MM.1S (cell line): ENCODE data around the gene ANKK1.

Source experiments
- EZH2 ChIP-seq: fragments of 300-600 bp; sonication (generic); optimal IDR thresholded peaks from 2 replicates; pipeline ENCODE3; 2017; ENCODE audit warnings: low read depth, mild to moderate bottlenecking, antibody characterized with exemption, low read length, mixed read lengths
- TF ChIP-seq, protein P1 (sequence below): fragments of 300-600 bp; sonication (generic); IDR thresholded peaks from 2 replicates; pipeline ENCODE4 v1.5.1; 2016; ENCODE audit warnings: antibody characterized with exemption, low read length, mixed read lengths

DNA sequence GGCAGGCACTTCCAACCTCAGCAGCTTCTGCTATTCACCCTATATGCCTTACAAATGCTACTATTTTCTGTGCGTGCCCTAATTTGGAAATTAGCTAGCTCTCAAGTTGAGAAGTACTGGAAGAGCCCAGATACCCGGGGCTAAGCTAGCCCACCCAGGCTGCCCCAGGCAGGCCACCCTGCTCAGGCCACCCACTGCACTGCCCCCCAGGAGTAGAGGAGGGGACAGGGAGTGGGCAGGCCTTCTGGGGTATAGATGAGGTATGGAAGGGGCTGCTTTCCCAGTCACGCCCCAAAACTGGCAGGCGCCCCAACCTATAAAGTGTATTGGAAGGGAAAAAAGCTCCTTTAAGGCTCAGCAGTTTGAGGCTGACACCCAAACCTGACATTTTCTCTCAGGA is 44.2 kb downstream of the ANKK1 start:
- no peak for TF ChIP-seq EZH2
- TF ChIP-seq, protein P1, sequence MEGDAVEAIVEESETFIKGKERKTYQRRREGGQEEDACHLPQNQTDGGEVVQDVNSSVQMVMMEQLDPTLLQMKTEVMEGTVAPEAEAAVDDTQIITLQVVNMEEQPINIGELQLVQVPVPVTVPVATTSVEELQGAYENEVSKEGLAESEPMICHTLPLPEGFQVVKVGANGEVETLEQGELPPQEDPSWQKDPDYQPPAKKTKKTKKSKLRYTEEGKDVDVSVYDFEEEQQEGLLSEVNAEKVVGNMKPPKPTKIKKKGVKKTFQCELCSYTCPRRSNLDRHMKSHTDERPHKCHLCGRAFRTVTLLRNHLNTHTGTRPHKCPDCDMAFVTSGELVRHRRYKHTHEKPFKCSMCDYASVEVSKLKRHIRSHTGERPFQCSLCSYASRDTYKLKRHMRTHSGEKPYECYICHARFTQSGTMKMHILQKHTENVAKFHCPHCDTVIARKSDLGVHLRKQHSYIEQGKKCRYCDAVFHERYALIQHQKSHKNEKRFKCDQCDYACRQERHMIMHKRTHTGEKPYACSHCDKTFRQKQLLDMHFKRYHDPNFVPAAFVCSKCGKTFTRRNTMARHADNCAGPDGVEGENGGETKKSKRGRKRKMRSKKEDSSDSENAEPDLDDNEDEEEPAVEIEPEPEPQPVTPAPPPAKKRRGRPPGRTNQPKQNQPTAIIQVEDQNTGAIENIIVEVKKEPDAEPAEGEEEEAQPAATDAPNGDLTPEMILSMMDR: no peak
